NCI-H2196 treated with DMSO at 0.1 percent for 48 hours (cell line): ENCODE results near the gene MTHFD2L.
A peak's percentile ranks its signal among the peaks of the same experiment; 100 is the strongest.
"Not testable (repeated sequence)": the region's sequence is repeated elsewhere in the genome, so short reads cannot be mapped to it uniquely, and the experiment has no call there.

ENCODE experiments used
- DNase-seq: peaks from one replicate; lab custom pipeline; 2025; ENCODE audit not compliant: unreplicated experiment; lab: John Stamatoyannopoulos, UW

Gene MTHFD2L

GRCh38 chr4:74181219-74181618 lies 23.3 kb downstream of the MTHFD2L start:
- DNase-seq: no peak

- no peak for DNase-seq
These were observed 31.0 kb downstream of the MTHFD2L start for GRCh38 chr4:74188912-74189311.

- peak; percentile 3 for DNase-seq
These were observed 31.6 kb downstream of the MTHFD2L start for GRCh38 chr4:74189331-74190043.

- no peak for DNase-seq
These were observed 32.4 kb downstream of the MTHFD2L start for GRCh38 chr4:74190332-74190731.

- no peak for DNase-seq
These were observed 33.0 kb downstream of the MTHFD2L start for GRCh38 chr4:74190919-74191397.

- DNase-seq: no peak
These were observed 39.2 kb downstream of the MTHFD2L start for GRCh38 chr4:74197080-74197479.

GRCh38 chr4:74202062-74202586 lies 44.2 kb downstream of the MTHFD2L start:
- DNase-seq: no peak

GRCh38 chr4:74203467-74203866 lies 45.5 kb downstream of the MTHFD2L start:
- no peak for DNase-seq

- no peak for DNase-seq
These were observed 47.1 kb downstream of the MTHFD2L start for GRCh38 chr4:74205046-74205445.

GRCh38 chr4:74205559-74205958 lies 47.6 kb downstream of the MTHFD2L start:
- DNase-seq: no peak

GRCh38 chr4:74206088-74206825 lies 48.3 kb downstream of the MTHFD2L start:
- DNase-seq: no peak

GRCh38 chr4:74214457-74215159 lies 56.7 kb downstream of the MTHFD2L start:
- not testable (repeated sequence) for DNase-seq

GRCh38 chr4:74215236-74215635 lies 57.3 kb downstream of the MTHFD2L start:
- DNase-seq: not testable (repeated sequence)

- no peak for DNase-seq
These were observed 59.4 kb downstream of the MTHFD2L start for GRCh38 chr4:74217365-74217764.

- no peak for DNase-seq
These were observed 60.3 kb downstream of the MTHFD2L start for GRCh38 chr4:74218201-74218600.

- no peak for DNase-seq
These were observed 61.3 kb downstream of the MTHFD2L start for GRCh38 chr4:74219240-74219639.

- no peak for DNase-seq
These were observed 65.2 kb downstream of the MTHFD2L start for GRCh38 chr4:74223098-74223497.

- DNase-seq: no peak
These were observed 65.9 kb downstream of the MTHFD2L start for GRCh38 chr4:74223801-74224200.

- DNase-seq: no peak
These were observed 71.0 kb downstream of the MTHFD2L start for GRCh38 chr4:74228691-74229640.

- DNase-seq: no peak
These were observed 73.1 kb downstream of the MTHFD2L start for GRCh38 chr4:74230902-74231499.
